Thyroid gland (tissue), 4 donors: ENCODE data around the gene SEMA4B. TPM values are rescaled to one million over a fixed set of nuclear protein-coding genes. Genes with fewer than 3 reads are reported as not detected.

Experiments used
- DNase-seq, 2 donors: peaks; one replicate each; pipeline ENCODE4 v3.0.0-alpha.2; 2019
- H3K27ac ChIP-seq, 3 donors: fragments of 200-600 bp; sonication (generic); 1 replicate in 2 of 3; 2 replicates in 1 of 3; pipeline ENCODE4 v1.5.1; 2016 to 2019; ENCODE audit warnings: mild to moderate bottlenecking in 1 of 3, moderate library complexity in 1 of 3
- H3K27me3 ChIP-seq: fragments of 200-600 bp; sonication (generic); one replicate; pipeline ENCODE4 v1.5.1; 2019
- H3K36me3 ChIP-seq, 2 donors: fragments of 200-600 bp; sonication (generic); one replicate each; pipeline ENCODE4 v1.5.1; 2016 to 2019
- H3K4me1 ChIP-seq, 2 donors: fragments of 200-600 bp; sonication (generic); one replicate each; pipeline ENCODE4 v1.5.1; 2017 to 2019
- H3K4me3 ChIP-seq, 3 donors: fragments of 200-600 bp; sonication (generic); replicated peaks in 1 of 3; 1 replicate in 2 of 3; 2 replicates in 1 of 3; pipeline ENCODE4 v1.5.1; 2016; ENCODE audit warnings: mild to moderate bottlenecking in 1 of 3
- H3K9me3 ChIP-seq: fragments of 200-600 bp; sonication (generic); one replicate; pipeline ENCODE4 v1.5.1; 2017
- CTCF ChIP-seq, 6 experiments: fragments of 200-600 bp in 3 of 6; fragments of 450-650 bp in 3 of 6; sonication (generic) in 3 of 6; IDR thresholded peaks; one replicate each; pipeline ENCODE4 v1.5.1; 2016 to 2019; ENCODE audit warnings: antibody characterized with exemption in 6 of 6, mild to moderate bottlenecking in 2 of 6, inconsistent platforms in 1 of 6, moderate library complexity in 1 of 6
- POLR2A ChIP-seq, 2 donors: fragments of 450-650 bp; IDR thresholded peaks; one replicate each; pipeline ENCODE4 v1.6.1; 2017; ENCODE audit warnings: antibody characterized with exemption in 2 of 2, mild to moderate bottlenecking in 2 of 2, moderate library complexity in 1 of 2
- WGBS, 2 donors: methylation state at CpG; one replicate each; pipeline ENCODE4 v1.1.5; 2017; 5-methylcytosine and 5-hydroxymethylcytosine counted together
- intact Hi-C: fragments of 100-400 bp; cut with DNase I; formaldehyde crosslinking; loops from one replicate; pipeline ENCODE4 v1.15.1; 2023
- total RNA-seq, 4 donors: library from RNA; depleted of rRNA; stranded (reverse); fragments of >200 nt; gene quantifications; one replicate each; pipeline ENCODE4 v1.2.3, GENCODE V29; 2016

Gene SEMA4B
- total RNA-seq, 4 donors from 2014 or later: 49.5 to 163 (median 69.9) TPM

GRCh38 chr15:90205886-90206285 lies 4.8 kb downstream of the SEMA4B start:
- intact Hi-C loops: no loop called here
- DNase-seq: no peak
- Histone ChIP-seq H3K27me3 (no peaks in the 10 kb centered on the region), H3K36me3 (no peaks in the 10 kb centered on the region), H3K27ac (no peak overlapping the region), H3K9me3 (no peaks in the 10 kb centered on the region), H3K4me3 (no peak overlapping the region), H3K4me1 (peaks cover 43 to 59% of the 10 kb centered on the region in 2 donors)
- TF ChIP-seq POLR2A (IDR thresholded peaks at IDR 0.05): no peak
- no peak for TF ChIP-seq CTCF (IDR thresholded peaks at IDR 0.05)
- 87 to 94% methylated on average over 5 of the region's 5 CpGs for WGBS, 2 donors

GRCh38 chr15:90207252-90207651 lies 6.1 kb downstream of the SEMA4B start:
- intact Hi-C loops: no loop called here
- no peak overlapping the region for H3K27ac ChIP-seq
- no peak for TF ChIP-seq POLR2A (IDR thresholded peaks at IDR 0.05)
- no peak for TF ChIP-seq CTCF (IDR thresholded peaks at IDR 0.05)
- no peaks in the 10 kb centered on the region for H3K36me3 ChIP-seq
- no peak overlapping the region for H3K4me3 ChIP-seq
- H3K4me1 ChIP-seq: peaks cover 52 to 66% of the 10 kb centered on the region in 2 donors
- 94 to 96% methylated on average over 6 of the region's 6 CpGs for WGBS, 2 donors
- DNase-seq: no peak
- no peaks in the 10 kb centered on the region for H3K27me3 ChIP-seq
- H3K9me3 ChIP-seq: no peaks in the 10 kb centered on the region

GRCh38 chr15:90208356-90208755 lies 7.2 kb downstream of the SEMA4B start:
- no peak for DNase-seq
- TF ChIP-seq POLR2A (IDR thresholded peaks at IDR 0.05) (no peak), CTCF (IDR thresholded peaks at IDR 0.05) (no peak)
- Histone ChIP-seq H3K27me3 (no peaks in the 10 kb centered on the region), H3K4me1 (peaks cover 52 to 66% of the 10 kb centered on the region in 2 donors), H3K9me3 (no peaks in the 10 kb centered on the region), H3K36me3 (no peaks in the 10 kb centered on the region), H3K27ac (peak overlapping the region in 1 of 3 donors; percentile 28), H3K4me3 (no peak overlapping the region)
- intact Hi-C loops: no loop called here
- WGBS, 2 donors: 66 to 73% methylated on average over 6 of the region's 6 CpGs

GRCh38 chr15:90209591-90209990 lies 8.5 kb downstream of the SEMA4B start:
- peak overlapping the region; percentile 23 to 85 (median 34) for H3K27ac ChIP-seq
- no peak for TF ChIP-seq CTCF (IDR thresholded peaks at IDR 0.05)
- no peak for TF ChIP-seq POLR2A (IDR thresholded peaks at IDR 0.05)
- no peaks in the 10 kb centered on the region for H3K36me3 ChIP-seq
- no peak for DNase-seq
- intact Hi-C loops: no loop called here
- peaks cover 57 to 67% of the 10 kb centered on the region in 2 donors for H3K4me1 ChIP-seq
- no peak overlapping the region for H3K4me3 ChIP-seq
- no peaks in the 10 kb centered on the region for H3K9me3 ChIP-seq
- 66 to 83% methylated on average over 9 of the region's 9 CpGs for WGBS, 2 donors
- H3K27me3 ChIP-seq: no peaks in the 10 kb centered on the region

GRCh38 chr15:90210593-90210992 lies 9.5 kb downstream of the SEMA4B start:
- H3K4me3 ChIP-seq: no peak overlapping the region
- 46 to 51% methylated on average over 8 of the region's 8 CpGs for WGBS, 2 donors
- no peaks in the 10 kb centered on the region for H3K9me3 ChIP-seq
- H3K4me1 ChIP-seq: peaks cover 64 to 74% of the 10 kb centered on the region in 2 donors
- peak overlapping the region; percentile 82 to 95 (median 85) for H3K27ac ChIP-seq
- no peak for TF ChIP-seq POLR2A (IDR thresholded peaks at IDR 0.05)
- TF ChIP-seq CTCF (IDR thresholded peaks at IDR 0.05): no peak
- intact Hi-C loops: no loop called here
- no peaks in the 10 kb centered on the region for H3K27me3 ChIP-seq
- peak; percentile 81 to 85 for DNase-seq
- H3K36me3 ChIP-seq: no peaks in the 10 kb centered on the region
